ENCODE data around the gene SRR. TPM values are rescaled to one million over a fixed set of nuclear protein-coding genes. Genes with fewer than 3 reads are reported as not detected.
"Not testable (repeated sequence)": the region's sequence is repeated elsewhere in the genome, so short reads cannot be mapped to it uniquely, and the experiment has no call there.

Gene SRR
- total RNA-seq, 1 experiment from 2014 or later: 11.8 TPM

GRCh38 chr17:2264067-2264860 lies 39.5 kb upstream of the SRR start:
- ChIA-PET POLR2A (no interaction called here), CTCF (no interaction called here)
- Histone ChIP-seq H3K9me3 (ENCODE audit: control insufficient read depth, insufficient read depth, low read depth, low read length) (no peaks in the 10 kb centered on the region), H3K4me1 (ENCODE audit: control insufficient read depth, insufficient read depth, low read length) (no peaks in the 10 kb centered on the region), H3K27ac (ENCODE audit: low read length) (no peak overlapping the region), H3K27me3 (ENCODE audit: control insufficient read depth, insufficient read depth, low read length) (no peaks in the 10 kb centered on the region), H3K36me3 (ENCODE audit: control insufficient read depth, insufficient read depth, low read length) (no peaks in the 10 kb centered on the region), H3K4me3 (ENCODE audit: low read depth in 2 of 2, low read length in 2 of 2) (no peak overlapping the region)
- BruUV-seq (replicated peaks): no TSS peak
- DNase-seq (ENCODE audit: low read depth, low spot score): no peak
- intact Hi-C loops (cut with micrococcal nuclease; ENCODE audit: unreplicated experiment): no loop called here
- no peak for ATAC-seq
- in situ Hi-C loops (cut with HindIII; ENCODE audit: low pct_unique_long_range_greater_than_20kb, low sequenced_read_pairs): no loop called here
- no peak for TF ChIP-seq TCF7L2 (IDR thresholded peaks at IDR 0.05; ENCODE audit: low read depth, low read length)
- no peak for TF ChIP-seq SIN3A (IDR thresholded peaks at IDR 0.05; ENCODE audit: borderline replicate concordance, insufficient read depth, low read depth, low read length)
- TF ChIP-seq REST (IDR thresholded peaks at IDR 0.05; ENCODE audit: insufficient read depth in 1 of 2, low read depth in 2 of 2, low read length in 1 of 2): no peak
- TF ChIP-seq POLR2AphosphoS5 (IDR thresholded peaks at IDR 0.05; ENCODE audit: low read depth, low read length): no peak
- no peak for TF ChIP-seq CTCF (IDR thresholded peaks at IDR 0.05)

GRCh38 chr17:2265166-2265565 lies 38.6 kb upstream of the SRR start:
- DNase-seq (ENCODE audit: low read depth, low spot score); H3K36me3 ChIP-seq (ENCODE audit: control insufficient read depth, insufficient read depth, low read length); CTCF ChIA-PET; BruUV-seq (replicated peaks); POLR2A ChIA-PET; H3K4me3 ChIP-seq (ENCODE audit: low read depth in 2 of 2, low read length in 2 of 2); H3K9me3 ChIP-seq (ENCODE audit: control insufficient read depth, insufficient read depth, low read depth, low read length); H3K27me3 ChIP-seq (ENCODE audit: control insufficient read depth, insufficient read depth, low read length); intact Hi-C loops (cut with micrococcal nuclease; ENCODE audit: unreplicated experiment); ATAC-seq; in situ Hi-C loops (cut with HindIII; ENCODE audit: low pct_unique_long_range_greater_than_20kb, low sequenced_read_pairs); H3K4me1 ChIP-seq (ENCODE audit: control insufficient read depth, insufficient read depth, low read length); H3K27ac ChIP-seq (ENCODE audit: low read length): not testable (repeated sequence)

GRCh38 chr17:2266045-2266864 lies 37.5 kb upstream of the SRR start:
- CTCF ChIA-PET: no interaction called here
- TF ChIP-seq POLR2AphosphoS5 (IDR thresholded peaks at IDR 0.05; ENCODE audit: low read depth, low read length) (no peak), REST (IDR thresholded peaks at IDR 0.05; ENCODE audit: insufficient read depth in 1 of 2, low read depth in 2 of 2, low read length in 1 of 2) (no peak), TCF7L2 (IDR thresholded peaks at IDR 0.05; ENCODE audit: low read depth, low read length) (no peak), CTCF (IDR thresholded peaks at IDR 0.05) (no peak), SIN3A (IDR thresholded peaks at IDR 0.05; ENCODE audit: borderline replicate concordance, insufficient read depth, low read depth, low read length) (no peak)
- in situ Hi-C loops (cut with HindIII; ENCODE audit: low pct_unique_long_range_greater_than_20kb, low sequenced_read_pairs): no loop called here

More at GRCh38 chr17:2266045-2266864, 37.5 kb upstream of the SRR start:
- Histone ChIP-seq H3K4me1 (ENCODE audit: control insufficient read depth, insufficient read depth, low read length) (no peaks in the 10 kb centered on the region), H3K9me3 (ENCODE audit: control insufficient read depth, insufficient read depth, low read depth, low read length) (no peaks in the 10 kb centered on the region), H3K36me3 (ENCODE audit: control insufficient read depth, insufficient read depth, low read length) (no peaks in the 10 kb centered on the region), H3K27me3 (ENCODE audit: control insufficient read depth, insufficient read depth, low read length) (no peaks in the 10 kb centered on the region), H3K27ac (ENCODE audit: low read length) (no peak overlapping the region), H3K4me3 (ENCODE audit: low read depth in 2 of 2, low read length in 2 of 2) (no peak overlapping the region)
- ATAC-seq (no peak), DNase-seq (ENCODE audit: low read depth, low spot score) (no peak)
- POLR2A ChIA-PET: no interaction called here
- intact Hi-C loops (cut with micrococcal nuclease; ENCODE audit: unreplicated experiment): no loop called here
- no TSS peak for BruUV-seq (replicated peaks)
